Upper lobe of left lung (tissue), 6 donors: ENCODE data around the gene GZF1. TPM values are rescaled to one million over a fixed set of nuclear protein-coding genes. Genes with fewer than 3 reads are reported as not detected.
A peak's percentile ranks its signal among the peaks of the same experiment; 100 is the strongest.
"Not testable (repeated sequence)": the region's sequence is repeated elsewhere in the genome, so short reads cannot be mapped to it uniquely, and the experiment has no call there.

Experiments used
- ATAC-seq, 2 donors: fragments of 200-7000 bp; cut with Tn5 transposase; one replicate each; pipeline ENCODE4 v1.9.1; 2022; ENCODE audit warnings: mild to moderate bottlenecking in 2 of 2, moderate library complexity in 2 of 2; ENCODE audit not compliant: low FRiP score in 2 of 2
- DNase-seq, 2 donors: peaks; one replicate each; pipeline ENCODE4 v3.0.0-alpha.2; 2019 to 2020
- H3K27ac ChIP-seq, 4 donors: fragments of 200-600 bp; sonication (generic); one replicate each; pipeline ENCODE4 v1.5.1; 2016 to 2019
- H3K27me3 ChIP-seq, 4 donors: fragments of 200-600 bp; sonication (generic); one replicate each; pipeline ENCODE4 v1.5.1; 2017 to 2019
- H3K36me3 ChIP-seq, 4 donors: fragments of 200-600 bp; sonication (generic); one replicate each; pipeline ENCODE4 v1.5.1; 2016 to 2019
- H3K4me1 ChIP-seq, 4 donors: fragments of 200-600 bp; sonication (generic); one replicate each; pipeline ENCODE4 v1.5.1; 2018 to 2019
- H3K4me3 ChIP-seq, 4 donors: fragments of 200-600 bp; sonication (generic); one replicate each; pipeline ENCODE4 v1.5.1; 2017 to 2019; ENCODE audit warnings: mild to moderate bottlenecking in 2 of 4, moderate library complexity in 1 of 4
- H3K9me3 ChIP-seq, 4 donors: fragments of 200-600 bp; sonication (generic); one replicate each; pipeline ENCODE4 v1.5.1; 2018 to 2019
- EP300 ChIP-seq, 4 donors: sonication (generic); formaldehyde crosslinking; IDR thresholded peaks; one replicate each; pipeline ENCODE4 v1.5.1; 2017; ENCODE audit warnings: antibody characterized with exemption in 4 of 4, control low read depth in 2 of 4
- POLR2A ChIP-seq, 4 donors: fragments of 450-650 bp; IDR thresholded peaks; one replicate each; pipeline ENCODE4 v1.5.1; 2016 to 2017; ENCODE audit warnings: antibody characterized with exemption in 4 of 4, mild to moderate bottlenecking in 2 of 4
- POLR2AphosphoS5 ChIP-seq, 2 donors: sonication (generic); formaldehyde crosslinking; IDR thresholded peaks; one replicate each; pipeline ENCODE4 v1.5.1; 2017; ENCODE audit warnings: antibody characterized with exemption in 2 of 2
- WGBS, 2 donors: methylation state at CpG; one replicate each; pipeline ENCODE4 v1.1.5; 2017 to 2018; 5-methylcytosine and 5-hydroxymethylcytosine counted together
- total RNA-seq, 6 donors: library from RNA; depleted of rRNA in 4 of 6; stranded (reverse); fragments of >200 nt in 4 of 6; gene quantifications; one replicate each; pipeline versions ENCODE4 v1.1.0 to v1.2.1, GENCODE V29; 2016 to 2021
- TF ChIP-seq, protein P1 (sequence below), 6 experiments: fragments of 450-650 bp in 4 of 6; fragments of 200-600 bp in 2 of 6; sonication (generic) in 2 of 6; IDR thresholded peaks; one replicate each; pipeline ENCODE4 v1.5.1; 2016 to 2019; ENCODE audit warnings: antibody characterized with exemption in 6 of 6
- donor health status: DM: no; HTN: no; CAD: no; lungs with moderate emphysema.
- donor health status: DM: no; HTN: yes; CAD: no; lungs with severe emphysema.

Gene GZF1
- total RNA-seq, 6 donors from 2014 or later, result 14.1 to 32.5 (median 25.6) TPM

DNA sequence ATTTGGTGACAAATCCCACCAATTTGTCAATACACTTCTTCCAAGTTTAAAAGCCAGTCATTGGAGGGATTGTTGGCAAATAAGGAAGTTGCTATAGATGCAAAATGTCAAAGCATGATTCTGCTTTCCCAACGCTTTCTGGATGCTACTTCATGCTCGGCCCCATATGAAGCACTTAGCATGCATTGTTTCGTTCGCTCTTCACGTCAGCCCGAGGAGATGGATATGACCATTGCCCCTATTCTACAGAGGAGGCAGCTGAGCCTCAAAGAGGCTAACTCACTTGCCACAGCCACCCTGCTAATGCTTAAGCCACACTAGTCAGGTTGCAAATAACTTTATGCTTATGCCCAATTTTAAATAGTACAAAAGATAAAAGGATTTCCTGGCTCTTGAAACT lies 14.2 kb upstream of the GZF1 start:
- Histone ChIP-seq H3K4me3 (no peak overlapping the region), H3K9me3 (no peaks in the 10 kb centered on the region), H3K27ac (no peak overlapping the region), H3K4me1 (peaks cover 15 to 24% (median 20%) of the 10 kb centered on the region in 4 donors), H3K27me3 (no peaks in the 10 kb centered on the region), H3K36me3 (no peaks in the 10 kb centered on the region)
- 80 to 95% methylated on average over 6 of the region's 6 CpGs for WGBS, 2 donors
- DNase-seq, result no peak
- TF ChIP-seq, protein P1, sequence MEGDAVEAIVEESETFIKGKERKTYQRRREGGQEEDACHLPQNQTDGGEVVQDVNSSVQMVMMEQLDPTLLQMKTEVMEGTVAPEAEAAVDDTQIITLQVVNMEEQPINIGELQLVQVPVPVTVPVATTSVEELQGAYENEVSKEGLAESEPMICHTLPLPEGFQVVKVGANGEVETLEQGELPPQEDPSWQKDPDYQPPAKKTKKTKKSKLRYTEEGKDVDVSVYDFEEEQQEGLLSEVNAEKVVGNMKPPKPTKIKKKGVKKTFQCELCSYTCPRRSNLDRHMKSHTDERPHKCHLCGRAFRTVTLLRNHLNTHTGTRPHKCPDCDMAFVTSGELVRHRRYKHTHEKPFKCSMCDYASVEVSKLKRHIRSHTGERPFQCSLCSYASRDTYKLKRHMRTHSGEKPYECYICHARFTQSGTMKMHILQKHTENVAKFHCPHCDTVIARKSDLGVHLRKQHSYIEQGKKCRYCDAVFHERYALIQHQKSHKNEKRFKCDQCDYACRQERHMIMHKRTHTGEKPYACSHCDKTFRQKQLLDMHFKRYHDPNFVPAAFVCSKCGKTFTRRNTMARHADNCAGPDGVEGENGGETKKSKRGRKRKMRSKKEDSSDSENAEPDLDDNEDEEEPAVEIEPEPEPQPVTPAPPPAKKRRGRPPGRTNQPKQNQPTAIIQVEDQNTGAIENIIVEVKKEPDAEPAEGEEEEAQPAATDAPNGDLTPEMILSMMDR (IDR thresholded peaks at IDR 0.05), result no peak
- TF ChIP-seq POLR2A (IDR thresholded peaks at IDR 0.05), result no peak
- TF ChIP-seq EP300 (IDR thresholded peaks at IDR 0.05), result no peak
- TF ChIP-seq POLR2AphosphoS5 (IDR thresholded peaks at IDR 0.05), result no peak
- ATAC-seq, result no peak

DNA sequence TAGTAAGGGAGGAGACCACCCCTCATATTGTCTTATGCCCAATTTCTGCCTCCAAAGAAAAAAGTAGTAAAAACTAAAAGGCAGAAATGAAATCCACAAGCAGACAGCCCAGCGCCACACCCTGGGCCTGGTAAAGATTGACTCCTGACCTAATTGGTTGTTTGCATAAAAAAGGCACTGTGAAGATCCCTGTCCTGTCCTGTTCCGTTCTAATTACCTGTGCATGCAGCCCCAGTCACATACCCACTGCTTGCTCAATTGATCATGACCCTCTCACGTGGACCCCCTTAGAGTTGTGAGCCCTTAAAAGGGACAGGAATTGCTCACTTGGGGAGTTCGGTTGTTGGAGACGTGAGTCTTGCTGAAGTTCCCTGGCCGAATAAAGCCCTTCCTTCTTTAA lies 13.5 kb upstream of the GZF1 start:
- peaks cover 15 to 24% (median 20%) of the 10 kb centered on the region in 4 donors for H3K4me1 ChIP-seq
- DNase-seq, ATAC-seq, H3K27me3 ChIP-seq, H3K36me3 ChIP-seq, H3K4me3 ChIP-seq, H3K9me3 ChIP-seq: not testable (repeated sequence)
- H3K27ac ChIP-seq, result peak overlapping the region in 2 of 4 donors; percentile 98
- WGBS, 2 donors, result 92 to 97% methylated on average over 5 to 6 of the region's 6 CpGs

DNA sequence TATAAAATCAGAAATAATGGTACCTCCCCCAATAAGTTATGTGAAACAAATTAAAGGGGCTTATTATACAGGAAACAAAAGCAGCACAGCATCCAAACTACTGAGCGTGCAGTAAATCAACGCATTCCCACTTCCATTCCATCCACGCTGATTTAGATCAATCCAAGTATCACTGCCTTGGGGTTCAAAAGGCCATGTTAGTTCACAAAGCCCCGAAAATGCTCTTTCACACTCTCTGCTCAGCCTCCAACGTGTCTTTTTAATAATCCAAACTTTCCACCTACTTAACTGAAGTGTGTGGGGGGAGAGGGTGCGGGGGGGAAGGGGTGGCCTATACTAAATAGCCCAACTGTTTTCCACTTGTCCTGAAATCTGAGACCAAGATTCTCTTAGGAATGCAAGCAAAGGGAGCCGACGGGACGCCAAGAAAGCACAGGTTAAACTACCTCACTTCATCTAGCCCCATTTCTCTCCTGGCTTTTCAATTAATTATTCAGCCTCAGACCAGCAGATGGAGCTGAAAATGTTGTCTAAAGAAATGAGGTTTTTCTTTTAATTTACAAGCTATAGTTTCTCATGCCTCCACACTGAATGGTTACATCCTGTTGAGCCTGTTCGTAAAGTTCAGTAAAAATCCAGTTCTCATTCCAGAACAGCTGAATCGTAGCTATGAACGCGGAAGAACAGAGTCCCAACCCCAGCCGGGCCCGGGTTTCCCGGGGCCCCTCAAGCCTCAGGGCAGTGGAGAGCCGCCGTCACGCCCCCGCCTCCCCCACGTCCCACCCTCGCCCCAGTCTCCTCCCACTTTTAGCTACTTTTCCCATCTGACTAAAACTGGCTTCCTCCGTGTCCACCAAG lies 12.4 kb upstream of the GZF1 start:
- no peaks in the 10 kb centered on the region for H3K27me3 ChIP-seq
- H3K27ac ChIP-seq, result peak overlapping the region; percentile 98 to 99 (median 98)
- peak overlapping the region; percentile 47 to 100 (median 84) for H3K4me3 ChIP-seq
- H3K36me3 ChIP-seq, result peaks cover 0 to 8% (median 5%) of the 10 kb centered on the region in 4 donors
- WGBS, 2 donors, result 6 to 9% methylated on average over 21 to 23 of the region's 23 CpGs
- peaks cover 15 to 24% (median 20%) of the 10 kb centered on the region in 4 donors for H3K4me1 ChIP-seq
- no peaks in the 10 kb centered on the region for H3K9me3 ChIP-seq
- TF ChIP-seq POLR2A (IDR thresholded peaks at IDR 0.05), result no peak
- TF ChIP-seq, protein P1 (IDR thresholded peaks at IDR 0.05), result peak; percentile 18 to 65 (median 45)
- ATAC-seq (peak; percentile 84 to 89), DNase-seq (peak in 1 of 2 donors; percentile 79)

DNA sequence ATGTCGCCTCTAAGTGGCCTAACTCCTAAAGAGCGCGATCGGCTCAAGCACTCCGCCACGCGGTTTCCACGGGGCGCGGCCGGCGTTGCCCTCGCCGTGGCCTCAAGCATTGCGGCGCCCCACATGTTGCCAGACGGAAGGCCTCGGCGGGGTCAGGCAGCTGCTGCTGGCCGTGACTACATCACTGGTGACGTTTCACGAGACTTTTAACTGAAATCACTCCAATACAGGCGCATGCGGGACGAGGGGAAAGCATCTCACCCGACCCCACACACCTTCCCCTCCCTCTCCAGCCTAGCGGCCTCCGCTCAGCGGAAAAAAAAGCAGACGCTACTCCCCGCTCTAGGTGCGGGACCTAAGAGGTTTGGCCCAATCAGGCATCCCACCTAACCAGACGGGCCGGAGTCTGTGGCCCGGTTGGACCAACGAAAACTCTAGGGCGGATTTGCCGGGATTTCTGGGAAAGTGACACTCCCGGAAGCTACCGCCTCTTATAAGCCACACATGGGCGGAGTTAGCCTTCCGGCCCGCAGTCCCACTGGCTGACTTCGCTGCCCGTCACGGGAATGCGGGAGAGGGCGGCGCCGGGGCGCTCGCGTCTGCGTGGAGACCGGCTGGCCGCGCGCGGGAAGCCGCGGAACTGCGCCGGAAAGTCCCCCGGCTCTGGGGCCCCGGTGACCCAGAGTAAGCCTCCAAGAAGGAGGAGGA lies 11.6 kb upstream of the GZF1 start, which contains the start of gene NXT1:
TSS of gene NXT1 (plus strand) at position 596 of the 708 bp plus-strand sequence. CDS start 3,251 bp downstream, outside the sequence.
- DNase-seq (peak; percentile 97 to 99), ATAC-seq (peak; percentile 96)
- Histone ChIP-seq H3K9me3 (no peaks in the 10 kb centered on the region), H3K27me3 (no peaks in the 10 kb centered on the region), H3K27ac (peak within 1 kb of the TSS; percentile 98 to 99 (median 98)), H3K36me3 (peaks cover 0 to 15% (median 8%) of the 10 kb centered on the region in 4 donors), H3K4me3 (peak within 1 kb of the TSS; percentile 83 to 100 (median 93)), H3K4me1 (peaks cover 15 to 24% (median 20%) of the 10 kb centered on the region in 4 donors)
- WGBS, 2 donors, result 0 to 1% methylated on average over 25 to 63 of the region's 65 CpGs
- TF ChIP-seq POLR2A (IDR thresholded peaks at IDR 0.05) (peak; percentile 10 to 84 (median 70)), EP300 (IDR thresholded peaks at IDR 0.05) (peak in 1 of 4 donors; percentile 68), POLR2AphosphoS5 (IDR thresholded peaks at IDR 0.05) (peak; percentile 87 to 93)
- TF ChIP-seq, protein P1 (IDR thresholded peaks at IDR 0.05), result peak in 4 of 6 experiments; percentile 8 to 21 (median 16)
